CD4-positive, alpha-beta T cell treated with Interleukin-15 for 1 hour (primary cell): ENCODE results near the gene PRKACA.
"Not testable (repeated sequence)": the region's sequence is repeated elsewhere in the genome, so short reads cannot be mapped to it uniquely, and the experiment has no call there.

Experiments used
- DNase-seq: peaks from one replicate; pipeline ENCODE4 v3.0.0-alpha.2; 2020

Gene PRKACA

DNA sequence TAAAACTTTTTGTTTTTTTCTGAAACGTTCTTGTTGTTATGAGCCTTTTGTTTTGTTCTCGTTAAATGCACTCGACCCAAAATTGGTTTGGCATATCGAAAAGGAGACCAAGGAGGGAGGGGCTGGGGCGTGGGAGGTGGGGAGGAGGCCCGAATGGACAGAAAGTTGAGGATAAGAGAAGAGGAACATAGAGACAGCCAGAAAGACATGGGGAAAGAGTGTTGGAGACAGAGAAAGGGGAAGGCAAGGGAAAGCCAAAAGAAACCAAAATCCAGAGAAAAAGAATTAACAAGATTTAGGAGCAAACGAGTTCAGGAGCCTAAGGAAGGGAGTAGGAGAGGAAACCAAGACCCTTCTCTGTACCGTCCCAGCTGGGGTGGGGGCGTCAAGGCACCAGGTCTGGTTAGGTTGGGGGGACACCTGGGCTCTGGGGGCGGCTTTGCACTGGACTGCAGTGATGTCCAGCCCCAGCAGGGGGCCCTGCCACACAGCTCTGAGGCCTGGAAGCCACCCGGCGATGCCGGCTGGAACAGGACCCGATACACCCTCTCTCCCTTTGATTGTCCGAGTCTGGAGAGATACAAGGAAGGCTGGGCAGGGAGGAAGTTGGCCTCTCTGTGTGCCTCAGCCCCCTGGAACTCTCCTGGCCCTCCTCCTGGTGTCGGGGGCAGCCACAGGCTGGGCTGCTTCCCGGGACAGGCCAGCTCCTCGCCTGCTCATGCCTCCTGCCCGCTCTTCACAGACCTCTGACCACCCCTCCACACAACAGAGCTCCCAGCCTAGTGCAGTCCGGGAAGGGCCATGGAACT, 30.4 kb upstream of the PRKACA start:
- peak; percentile 64 for DNase-seq

DNA sequence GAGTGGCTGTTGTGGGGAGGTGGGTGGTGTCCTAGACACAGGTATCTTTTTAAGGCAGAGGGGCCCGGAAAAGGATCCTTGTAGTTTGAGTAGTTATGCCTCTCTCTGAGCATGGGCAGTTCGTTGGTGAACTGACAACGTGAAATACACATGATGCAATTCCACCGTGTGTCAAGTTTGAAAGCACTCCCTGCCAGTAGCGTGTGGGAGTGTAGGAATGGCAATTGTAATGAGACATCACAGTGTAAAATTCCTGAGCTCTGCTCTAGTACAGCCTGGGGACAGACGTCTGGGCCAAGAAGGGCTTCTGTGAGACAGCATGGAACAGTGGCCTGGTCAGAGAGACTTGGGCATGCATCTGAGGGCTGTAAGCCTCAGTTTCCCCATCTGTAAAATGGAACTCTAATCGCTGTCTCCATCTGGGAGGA, 29.2 kb upstream of the PRKACA start:
- DNase-seq = no peak

DNA sequence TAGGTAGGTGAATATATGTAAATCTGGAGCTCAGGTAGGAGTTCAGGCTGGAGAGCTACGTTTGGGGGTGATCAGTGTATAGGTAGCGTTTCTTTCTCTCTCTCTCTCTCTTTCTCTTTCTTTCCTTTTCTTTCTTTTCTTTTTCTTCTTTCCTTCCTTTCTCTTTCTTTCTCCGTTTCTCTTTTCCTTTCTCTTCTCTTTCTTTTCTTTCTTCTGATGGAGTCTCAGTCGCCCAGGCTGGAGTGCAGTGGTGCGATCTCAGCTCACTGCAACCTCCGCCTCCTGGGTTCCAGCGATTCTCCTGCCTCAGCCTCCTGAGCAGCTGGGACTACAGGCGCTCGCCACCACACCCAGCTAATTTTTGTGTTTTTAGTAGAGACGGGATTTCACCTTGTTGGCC, 28.6 kb upstream of the PRKACA start:
- not testable (repeated sequence) for DNase-seq

DNA sequence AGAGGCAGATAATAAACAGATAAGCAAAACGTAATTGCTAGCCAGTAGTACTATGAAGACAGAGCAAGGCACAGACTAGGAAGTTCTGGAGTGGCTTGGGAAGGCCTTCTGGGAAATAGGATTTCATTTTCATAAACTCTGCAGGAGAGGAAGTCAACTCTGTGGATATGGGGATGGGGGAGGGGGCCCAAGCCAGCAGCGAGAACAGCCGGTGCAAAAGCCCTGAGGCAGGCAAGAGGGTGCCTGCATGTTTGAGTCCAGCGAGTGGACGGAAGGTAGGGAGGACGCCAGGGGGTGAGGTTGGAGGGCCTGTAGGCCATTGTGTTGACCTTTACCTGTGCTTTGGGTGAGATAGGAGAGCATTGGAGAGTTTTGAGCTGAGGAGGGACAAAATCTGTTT, 27.8 kb upstream of the PRKACA start:
- no peak for DNase-seq

DNA sequence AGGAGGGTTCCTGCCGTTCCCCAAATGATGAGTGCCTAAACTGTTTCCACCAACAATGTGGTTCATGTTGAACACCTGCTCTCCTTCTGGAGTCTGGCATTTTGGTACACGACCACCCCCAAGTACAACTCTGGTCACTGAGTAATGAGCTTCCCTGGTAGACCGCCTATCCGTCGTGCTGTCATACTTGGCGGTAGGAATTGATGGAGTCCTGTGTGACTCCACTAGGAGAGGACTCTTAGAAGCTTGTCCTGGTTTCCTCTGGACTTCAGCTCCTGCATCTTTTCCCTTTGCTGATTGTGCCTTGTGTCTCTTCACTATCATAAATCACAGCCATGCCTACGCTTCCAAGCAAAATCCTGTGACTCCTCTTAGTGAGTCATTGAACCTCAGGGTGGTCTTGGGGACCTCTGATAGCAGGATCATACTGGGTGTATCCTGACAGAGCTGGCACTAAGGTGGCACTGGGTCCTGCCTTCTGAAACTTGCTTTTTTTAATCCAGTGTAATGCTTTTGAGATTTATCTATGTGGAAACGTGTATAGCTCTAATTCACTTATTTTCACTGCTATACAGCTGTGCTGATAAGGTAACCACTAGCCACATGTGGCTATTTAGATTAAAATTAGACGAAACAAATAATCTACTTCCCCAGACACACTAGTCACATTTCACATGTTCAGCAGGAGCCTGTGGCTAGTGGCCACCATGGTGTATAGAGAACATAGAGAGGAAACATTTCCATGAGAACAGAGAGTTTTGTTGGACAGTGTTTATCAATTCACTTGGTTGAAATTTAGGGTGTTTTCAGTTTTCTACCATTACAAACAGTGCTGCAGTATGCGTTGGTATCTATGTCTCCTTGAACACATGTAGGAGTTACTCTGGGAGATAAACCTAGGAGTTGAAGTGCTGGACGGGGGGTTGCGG, 25.0 kb upstream of the PRKACA start:
- no peak for DNase-seq

DNA sequence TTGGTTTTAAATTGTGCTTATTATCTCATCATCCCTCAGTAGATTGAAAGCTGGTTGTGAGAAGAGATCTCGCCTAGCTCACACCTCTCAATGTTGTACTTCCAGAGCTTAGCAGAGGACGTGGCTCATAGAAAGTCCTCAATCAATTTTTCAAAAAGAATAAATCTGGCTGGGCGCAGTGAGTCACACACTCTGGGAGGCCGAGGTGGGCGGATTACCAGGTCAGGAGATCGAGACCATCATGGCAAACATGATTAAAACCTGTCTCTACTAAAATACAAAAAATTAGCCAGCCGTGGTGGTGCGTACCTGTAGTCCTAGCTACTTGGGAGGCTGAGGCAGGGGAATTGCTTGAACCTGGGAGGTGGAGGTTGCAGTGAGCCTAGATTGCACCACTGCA, 23.5 kb upstream of the PRKACA start:
- no peak for DNase-seq

GRCh38 chr19:14139944-14140343, 22.4 kb upstream of the PRKACA start:
- peak; percentile 29 for DNase-seq

DNA sequence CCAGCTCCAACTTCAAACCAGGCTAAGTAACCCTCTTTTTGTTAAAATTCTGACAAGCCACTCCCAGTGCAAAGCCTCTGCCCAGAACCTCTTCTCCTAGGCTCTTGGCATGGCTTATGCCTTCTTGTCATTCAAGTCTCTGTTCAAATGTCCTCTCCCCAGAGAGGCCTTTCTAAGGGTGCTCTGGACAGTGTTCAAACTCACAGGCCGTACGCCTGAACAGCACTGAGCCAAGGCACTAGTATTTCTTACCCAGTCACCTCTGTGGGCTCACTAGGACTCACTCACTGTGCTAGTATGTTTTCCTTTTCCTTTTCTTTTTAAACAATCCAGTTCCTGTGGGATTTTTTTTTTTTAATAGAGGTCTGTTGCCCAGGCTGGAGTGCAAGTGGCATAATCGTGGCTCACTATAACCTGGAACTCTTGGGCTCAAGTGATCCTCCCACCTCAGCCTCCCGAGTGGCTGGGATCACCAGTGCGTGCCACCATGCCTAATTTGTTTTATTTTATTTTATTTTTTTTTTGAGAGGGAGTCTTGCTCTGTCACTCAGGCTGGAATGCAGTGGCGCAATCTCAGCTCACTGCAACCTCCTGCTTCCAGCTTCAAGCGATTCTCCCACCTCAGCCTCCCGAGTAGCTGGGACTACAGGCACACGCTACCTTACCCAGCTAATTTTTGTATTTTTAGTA, 21.2 kb upstream of the PRKACA start:
- no peak for DNase-seq

- DNase-seq = peak; percentile 99
Observed at GRCh38 chr19:14136509-14137281, 19.1 kb upstream of the PRKACA start, which contains the start of gene ASF1B. Gene ASF1B, minus strand, starts transcription at chr19:14136589. Its CDS starts 133 bp downstream, at chr19:14136456.

DNA sequence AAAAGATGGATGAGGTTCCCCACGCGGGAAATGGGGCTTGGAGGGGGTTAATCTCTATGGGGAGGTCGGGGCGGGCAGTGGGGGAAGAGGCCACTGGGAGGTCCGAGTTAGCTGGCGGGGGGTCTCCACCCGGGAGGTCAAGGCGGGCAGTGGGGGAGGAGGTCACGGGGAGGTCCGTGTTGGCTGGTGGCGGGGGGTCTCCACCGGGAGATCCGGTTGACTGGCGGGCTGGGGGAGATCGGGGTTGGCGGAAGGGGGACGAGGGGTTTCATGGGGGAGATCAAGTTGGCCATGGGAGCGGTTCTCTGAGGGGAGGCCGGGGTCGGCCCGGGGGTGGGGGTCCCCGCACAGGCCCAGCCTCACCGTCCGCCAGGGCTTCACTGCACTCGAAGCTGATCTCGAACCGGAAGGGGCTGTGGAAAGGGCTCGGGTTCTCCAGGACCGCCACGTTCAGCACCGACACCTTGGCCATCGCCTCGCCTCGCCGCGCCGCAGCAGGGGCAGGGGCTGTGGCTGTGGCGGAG, 18.5 kb upstream of the PRKACA start:
- no peak for DNase-seq

DNA sequence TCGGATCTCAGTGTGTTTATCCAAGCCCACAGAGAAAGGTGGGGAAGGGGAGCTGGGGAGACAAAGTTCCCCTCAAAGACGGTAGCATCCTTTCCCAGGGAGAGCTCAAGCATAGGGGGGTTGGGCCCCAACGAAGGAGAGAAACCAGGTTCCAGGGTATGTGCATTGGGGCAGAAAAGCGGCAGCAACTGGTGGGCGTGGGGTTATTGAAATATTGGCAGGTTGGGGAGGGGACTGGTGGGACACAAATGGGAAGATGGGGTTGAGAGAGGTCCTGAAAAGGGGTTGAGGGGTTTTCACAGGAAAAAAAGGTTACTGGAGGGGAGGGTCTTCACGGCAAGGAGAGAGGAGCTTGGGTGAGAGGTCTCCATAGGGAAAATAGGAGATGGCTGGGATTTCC, 17.8 kb upstream of the PRKACA start:
- DNase-seq = no peak

GRCh38 chr19:14127929-14128509, 10.5 kb upstream of the PRKACA start:
- peak; percentile 44 for DNase-seq

- peak; percentile 64 for DNase-seq
Observed at GRCh38 chr19:14127176-14127575, 9.6 kb upstream of the PRKACA start.

- no peak for DNase-seq
Observed at GRCh38 chr19:14122924-14123323, 5.4 kb upstream of the PRKACA start.

DNA sequence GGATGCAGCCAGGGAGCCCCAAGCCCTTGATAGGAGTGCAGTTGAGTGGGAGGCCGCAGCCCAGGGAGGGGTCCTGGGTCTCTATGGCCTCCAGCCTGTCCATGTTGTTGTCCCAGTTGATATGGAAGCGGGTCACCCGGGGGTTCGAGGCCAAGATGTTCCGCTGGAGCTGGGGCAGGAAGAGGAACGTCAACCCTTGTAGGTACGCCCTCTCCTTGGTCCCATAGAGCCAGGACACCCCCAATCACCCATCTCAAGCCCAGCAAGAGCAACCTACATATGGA, 2.9 kb upstream of the PRKACA start:
- no peak for DNase-seq

GRCh38 chr19:14119644-14120496, 2.3 kb upstream of the PRKACA start:
- DNase-seq = no peak

DNA sequence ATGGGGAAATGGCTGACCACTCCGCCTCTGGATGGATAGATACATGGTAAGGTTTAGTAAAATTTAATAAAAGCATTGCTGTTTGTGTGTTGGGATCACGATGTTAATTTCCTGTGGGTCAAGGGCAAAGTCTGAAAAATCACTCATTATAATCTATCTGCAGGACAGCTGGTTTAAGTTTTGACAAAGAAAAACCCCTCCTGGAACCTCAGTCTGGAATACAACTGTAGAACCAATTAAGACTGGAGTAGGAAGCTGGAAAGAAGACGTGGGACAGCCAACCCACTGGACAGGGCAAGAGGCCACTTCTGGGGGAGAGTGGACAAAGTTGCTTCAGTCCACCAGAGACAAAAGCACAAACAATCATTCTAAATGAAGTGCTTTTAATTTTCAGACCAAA, 1.6 kb upstream of the PRKACA start:
- no peak for DNase-seq

GRCh38 chr19:14118165-14119051, 846 bp upstream of the PRKACA start:
- peak; percentile 87 for DNase-seq

- no peak for DNase-seq
Observed at GRCh38 chr19:14116918-14117578, 514 bp downstream of the PRKACA start.
